Measurements from ENCODE around the gene WNT1.
A peak's percentile ranks its signal among the peaks of the same experiment; 100 is the strongest.

Gene WNT1

GRCh38 chr12:48980389-48980952 is 2.3 kb downstream of the WNT1 start:
- no peak for DNase-seq (ENCODE audit: low read depth in 1 of 2, low spot score in 1 of 2)

DNA sequence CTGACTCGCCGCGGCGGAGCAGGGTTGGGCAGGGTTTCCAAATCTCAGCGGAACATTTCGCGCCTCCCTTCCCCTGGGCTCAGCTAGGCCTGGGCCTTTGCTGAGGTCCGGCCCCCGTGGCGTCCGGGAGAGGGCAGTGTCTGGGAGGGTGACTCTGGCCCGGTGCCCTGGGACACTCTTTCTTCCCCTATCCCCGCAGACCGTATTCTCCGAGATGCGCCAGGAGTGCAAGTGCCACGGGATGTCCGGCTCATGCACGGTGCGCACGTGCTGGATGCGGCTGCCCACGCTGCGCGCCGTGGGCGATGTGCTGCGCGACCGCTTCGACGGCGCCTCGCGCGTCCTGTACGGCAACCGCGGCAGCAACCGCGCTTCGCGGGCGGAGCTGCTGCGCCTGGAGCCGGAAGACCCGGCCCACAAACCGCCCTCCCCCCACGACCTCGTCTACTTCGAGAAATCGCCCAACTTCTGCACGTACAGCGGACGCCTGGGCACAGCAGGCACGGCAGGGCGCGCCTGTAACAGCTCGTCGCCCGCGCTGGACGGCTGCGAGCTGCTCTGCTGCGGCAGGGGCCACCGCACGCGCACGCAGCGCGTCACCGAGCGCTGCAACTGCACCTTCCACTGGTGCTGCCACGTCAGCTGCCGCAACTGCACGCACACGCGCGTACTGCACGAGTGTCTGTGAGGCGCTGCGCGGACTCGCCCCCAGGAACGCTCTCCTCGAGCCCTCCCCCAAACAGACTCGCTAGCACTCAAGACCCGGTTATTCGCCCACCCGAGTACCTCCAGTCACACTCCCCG is 3.0 kb downstream of the WNT1 start:
- DNase-seq (ENCODE audit: low read depth in 1 of 2, low spot score in 1 of 2) = no peak

DNA sequence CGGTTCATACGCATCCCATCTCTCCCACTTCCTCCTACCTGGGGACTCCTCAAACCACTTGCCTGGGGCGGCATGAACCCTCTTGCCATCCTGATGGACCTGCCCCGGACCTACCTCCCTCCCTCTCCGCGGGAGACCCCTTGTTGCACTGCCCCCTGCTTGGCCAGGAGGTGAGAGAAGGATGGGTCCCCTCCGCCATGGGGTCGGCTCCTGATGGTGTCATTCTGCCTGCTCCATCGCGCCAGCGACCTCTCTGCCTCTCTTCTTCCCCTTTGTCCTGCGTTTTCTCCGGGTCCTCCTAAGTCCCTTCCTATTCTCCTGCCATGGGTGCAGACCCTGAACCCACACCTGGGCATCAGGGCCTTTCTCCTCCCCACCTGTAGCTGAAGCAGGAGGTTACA is 3.6 kb downstream of the WNT1 start:
- DNase-seq (ENCODE audit: low read depth in 1 of 2, low spot score in 1 of 2) = no peak

DNA sequence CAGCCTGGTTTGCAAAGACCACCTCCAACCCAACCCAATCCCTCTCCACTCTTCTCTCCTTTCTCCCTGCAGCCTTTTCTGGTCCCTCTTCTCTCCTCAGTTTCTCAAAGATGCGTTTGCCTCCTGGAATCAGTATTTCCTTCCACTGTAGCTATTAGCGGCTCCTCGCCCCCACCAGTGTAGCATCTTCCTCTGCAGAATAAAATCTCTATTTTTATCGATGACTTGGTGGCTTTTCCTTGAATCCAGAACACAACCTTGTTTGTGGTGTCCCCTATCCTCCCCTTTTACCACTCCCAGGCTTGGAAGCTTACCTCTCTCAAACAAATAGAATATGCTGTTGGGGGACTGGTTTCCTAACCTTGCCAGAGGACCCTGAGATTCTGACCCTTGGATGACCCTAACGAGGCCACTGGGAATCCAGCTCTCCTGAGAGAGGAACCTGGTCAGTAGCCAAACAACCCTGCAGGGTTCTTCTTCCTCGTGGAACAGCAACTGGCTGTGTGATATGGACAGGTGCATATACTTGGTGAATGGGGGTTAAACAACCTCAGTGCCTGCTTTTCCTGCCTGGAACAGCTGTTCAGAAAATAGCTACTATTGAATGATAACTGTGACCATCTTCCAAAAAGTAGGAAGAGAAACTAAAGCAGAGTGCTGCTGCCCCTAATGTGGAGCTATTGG is 4.4 kb downstream of the WNT1 start:
- DNase-seq (ENCODE audit: low read depth in 1 of 2, low spot score in 1 of 2) = no peak

- DNase-seq (ENCODE audit: low read depth in 1 of 2, low spot score in 1 of 2) = no peak
Measured at GRCh38 chr12:48985475-48985897, 7.4 kb downstream of the WNT1 start.

DNA sequence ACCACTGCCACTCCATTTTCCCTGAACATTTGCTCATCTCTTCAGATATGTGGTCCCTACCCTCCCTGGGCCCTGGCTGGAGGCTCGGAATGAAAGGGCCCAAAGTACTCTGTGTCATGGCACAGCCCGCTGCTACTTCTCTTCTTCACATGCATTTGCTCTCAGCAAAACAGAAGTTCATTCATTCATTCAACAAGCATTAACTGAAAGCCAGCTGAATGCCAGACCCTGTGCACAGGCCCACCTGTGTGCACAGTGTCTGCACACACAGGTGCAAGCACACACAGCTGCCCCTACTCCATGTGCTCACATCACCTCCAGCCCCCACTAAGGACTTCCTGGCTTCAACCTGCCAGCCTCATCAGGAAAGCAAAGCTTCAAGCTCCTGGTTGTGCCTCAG is 7.8 kb downstream of the WNT1 start:
- DNase-seq (ENCODE audit: low read depth in 1 of 2, low spot score in 1 of 2) = no peak

DNA sequence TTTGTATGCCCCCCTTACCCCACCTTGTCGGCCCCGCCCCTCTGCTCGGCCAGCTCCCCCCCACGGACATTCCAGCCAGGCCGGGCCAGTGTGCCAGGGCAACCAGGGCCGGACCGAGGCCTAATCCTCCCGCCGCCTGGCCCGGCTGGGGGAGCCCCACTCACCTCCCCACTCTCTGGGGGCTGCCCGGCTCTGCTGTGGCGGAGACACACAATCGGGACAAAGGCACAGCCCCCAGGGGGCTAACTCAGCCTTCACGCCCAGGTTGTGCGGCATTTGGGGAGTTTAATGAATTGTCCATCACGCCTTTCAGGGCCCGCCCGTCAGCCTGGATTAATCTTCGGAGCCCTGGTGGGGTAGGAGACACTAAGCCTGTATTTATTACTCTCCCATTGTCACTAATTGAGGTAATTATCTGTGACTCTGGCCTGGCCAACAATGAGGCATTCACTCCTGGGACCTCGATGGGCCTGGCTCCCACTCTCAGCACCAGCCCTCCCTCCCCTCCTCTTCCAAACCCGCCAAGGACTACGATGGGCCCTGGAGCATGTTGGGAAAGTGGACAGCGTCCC is 8.7 kb downstream of the WNT1 start:
- DNase-seq (ENCODE audit: low read depth in 1 of 2, low spot score in 1 of 2) = no peak

DNA sequence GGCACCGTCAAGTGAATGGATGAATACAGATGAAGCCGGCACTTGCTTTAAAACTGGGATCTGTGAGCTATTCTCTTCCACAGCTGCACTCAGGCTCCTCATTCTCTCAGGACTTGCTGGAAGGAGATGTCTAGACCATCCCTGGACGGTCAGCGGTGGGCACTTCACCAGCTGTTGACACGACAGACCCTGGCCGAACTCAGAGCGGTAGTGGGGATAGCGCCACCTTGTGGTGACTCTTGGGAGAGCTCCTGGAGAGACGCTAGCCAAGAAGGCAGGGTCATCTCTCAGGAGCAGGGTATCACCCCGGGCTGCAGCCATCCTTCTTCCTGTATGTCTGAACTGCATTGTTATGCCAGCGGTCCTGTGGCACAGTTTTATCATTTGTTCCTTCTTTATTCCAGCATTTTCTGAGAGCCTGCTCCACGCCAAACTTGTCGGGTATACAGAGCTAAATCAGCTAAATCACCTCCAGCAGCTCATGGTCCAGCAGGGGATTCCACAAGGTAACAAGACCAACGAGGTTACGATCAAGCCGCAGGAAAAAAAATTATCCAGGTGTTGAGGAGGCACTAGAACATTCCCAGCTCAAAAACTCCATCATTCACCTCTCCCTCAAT is 10.0 kb downstream of the WNT1 start:
- peak in 1 of 2 donors; percentile 54 for DNase-seq (ENCODE audit: low read depth in 1 of 2, low spot score in 1 of 2)

DNA sequence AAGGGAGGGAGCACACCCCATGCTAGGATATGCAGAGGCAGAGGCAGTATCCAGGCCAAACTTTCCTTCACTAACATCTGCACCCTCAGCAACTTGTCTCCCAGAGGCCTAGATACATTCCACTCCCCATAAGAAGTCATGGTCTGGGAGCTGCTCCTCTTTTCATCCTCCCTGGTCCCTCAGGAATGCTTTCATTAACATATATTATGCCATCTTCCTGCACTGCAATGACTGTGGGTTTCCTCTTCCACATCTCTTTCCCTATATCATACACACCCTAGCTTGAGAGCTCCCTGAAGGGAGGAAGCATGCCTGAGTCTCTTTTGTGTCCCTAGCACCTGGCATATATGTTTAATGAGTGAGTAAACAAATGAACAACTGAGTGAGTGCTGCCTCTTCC is 12.4 kb downstream of the WNT1 start:
- no peak for DNase-seq (ENCODE audit: low read depth in 1 of 2, low spot score in 1 of 2)

- no peak for DNase-seq (ENCODE audit: low read depth in 1 of 2, low spot score in 1 of 2)
Measured at GRCh38 chr12:48991247-48992050, 13.3 kb downstream of the WNT1 start.

GRCh38 chr12:48993787-48994186 is 15.7 kb downstream of the WNT1 start:
- no peak for DNase-seq (ENCODE audit: low read depth in 1 of 2, low spot score in 1 of 2)

DNA sequence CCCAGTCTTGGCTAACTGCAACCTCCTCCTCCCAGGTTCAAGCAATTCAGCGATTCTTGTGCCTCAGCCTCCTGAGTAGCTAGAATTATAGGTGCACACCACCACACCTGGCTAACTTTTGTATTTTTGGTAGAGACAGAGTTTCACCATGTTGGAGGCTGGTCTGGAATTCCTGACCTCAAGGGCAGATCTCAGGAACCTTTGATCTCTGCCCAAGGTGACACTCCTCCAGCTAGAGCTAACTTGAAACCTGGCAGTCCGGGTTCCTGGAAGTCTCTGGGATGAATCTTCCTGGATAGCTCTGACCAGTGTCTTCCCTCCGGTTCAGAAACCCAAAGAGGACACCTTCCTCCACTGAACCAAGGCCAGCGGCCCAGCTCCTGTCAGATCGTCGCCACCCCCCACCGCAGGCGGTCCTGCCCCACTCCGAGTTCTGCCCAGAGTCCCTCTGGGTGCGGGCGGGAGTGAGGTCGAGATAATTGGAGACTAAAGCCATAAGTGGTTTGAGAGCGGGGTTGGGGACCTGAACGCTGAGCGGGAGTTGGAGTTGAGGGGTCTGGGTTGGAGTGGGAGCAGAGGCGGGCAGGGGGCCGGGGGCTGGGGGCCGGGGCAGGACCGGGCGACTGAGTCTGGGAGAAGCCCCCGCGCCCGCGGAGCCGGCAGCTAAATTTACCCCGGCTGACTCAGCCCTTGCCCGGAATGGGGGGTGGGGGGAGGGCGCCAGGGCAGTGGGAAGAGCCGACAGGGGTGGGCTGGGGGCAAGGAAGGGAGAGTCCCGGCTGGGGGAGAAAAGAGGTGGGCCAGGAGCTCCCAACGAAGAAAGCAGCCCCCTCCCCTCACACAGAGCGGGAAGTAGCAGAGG is 16.3 kb downstream of the WNT1 start:
- DNase-seq (ENCODE audit: low read depth in 1 of 2, low spot score in 1 of 2) = no peak

DNA sequence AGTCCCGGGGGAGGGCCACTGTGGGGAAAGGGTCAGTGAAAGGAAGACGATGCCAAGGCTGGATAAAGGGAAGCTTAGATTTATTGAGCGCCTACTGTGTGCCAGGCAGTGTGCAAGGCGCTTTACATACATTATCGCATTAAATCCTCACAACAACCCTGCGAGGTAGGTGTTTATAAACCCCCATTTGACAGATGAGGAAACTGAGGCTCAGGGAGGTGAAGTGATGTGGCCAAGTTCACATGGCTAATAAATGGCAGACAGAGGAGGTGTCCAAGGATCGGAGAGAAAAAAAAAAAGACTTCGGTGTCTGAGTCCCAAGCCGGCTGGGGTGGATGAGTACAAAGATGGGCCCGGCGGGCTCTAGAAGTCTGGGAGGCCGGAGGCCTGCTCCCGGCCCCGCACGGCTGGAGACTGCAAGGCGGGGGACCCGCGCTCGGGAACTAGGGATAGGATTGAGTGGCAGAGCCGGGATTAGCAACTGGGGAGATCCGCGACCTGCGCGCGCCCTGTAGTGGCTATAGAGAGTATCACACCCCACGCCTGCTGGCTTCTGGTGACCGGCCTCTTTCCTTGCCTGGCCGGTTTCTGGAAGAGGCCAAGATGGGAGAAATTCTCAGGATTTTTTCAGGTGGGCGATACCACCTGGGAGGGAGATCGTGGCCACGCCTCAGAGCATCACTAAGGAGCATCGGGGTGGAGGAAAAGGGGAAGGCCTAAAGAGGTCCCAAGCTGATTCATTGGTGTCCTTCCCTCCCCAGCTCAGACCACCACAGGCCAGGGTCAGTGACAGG is 17.2 kb downstream of the WNT1 start:
- no peak for DNase-seq (ENCODE audit: low read depth in 1 of 2, low spot score in 1 of 2)

DNA sequence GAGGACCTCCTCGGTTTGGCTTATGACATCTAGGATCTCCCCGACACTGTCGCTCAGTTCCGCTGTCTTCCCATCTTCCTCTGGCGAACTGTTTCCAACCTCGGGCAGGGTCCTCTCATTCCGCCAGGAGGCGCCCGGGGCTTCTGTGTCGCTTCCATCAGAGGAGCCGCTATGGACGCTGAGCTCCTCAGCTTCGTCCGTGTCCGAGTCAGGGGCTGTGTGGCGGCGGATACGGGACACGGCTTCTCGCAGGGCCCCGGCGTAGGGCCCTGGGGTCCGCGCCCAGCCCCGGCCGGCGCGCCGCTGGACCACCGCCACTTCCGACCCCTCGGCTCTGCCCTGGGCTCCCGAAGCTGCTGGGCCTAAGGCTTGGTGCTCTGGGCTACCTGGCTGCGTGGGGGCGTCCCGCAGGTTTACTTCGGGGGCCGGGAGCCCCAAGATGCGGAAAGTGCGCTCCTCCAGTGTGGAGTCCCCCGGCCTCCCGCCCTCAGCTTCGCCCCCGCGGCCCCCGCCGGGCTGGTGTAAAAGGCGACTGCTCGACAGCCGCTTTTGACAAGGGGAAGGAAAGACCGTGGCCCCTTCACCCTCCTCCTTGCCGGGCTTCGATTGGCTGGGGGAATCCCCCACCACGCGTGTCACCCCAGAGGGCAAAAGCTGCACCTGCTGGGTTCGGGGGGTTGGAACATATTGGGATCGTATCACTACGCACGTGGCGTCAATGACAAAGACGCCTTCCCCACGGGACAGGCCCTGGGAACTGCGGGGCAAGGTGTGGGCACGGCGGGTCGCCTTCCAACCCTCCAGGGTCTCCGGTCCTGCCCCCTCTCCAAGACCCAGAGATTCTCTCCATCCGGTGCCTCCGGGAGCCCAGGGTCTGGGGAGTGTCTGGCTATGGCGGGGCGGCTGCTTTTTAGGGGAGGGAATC is 18.9 kb downstream of the WNT1 start:
- DNase-seq (ENCODE audit: low read depth in 1 of 2, low spot score in 1 of 2) = peak in 1 of 2 donors; percentile 55

- no peak for DNase-seq (ENCODE audit: low read depth in 1 of 2, low spot score in 1 of 2)
Measured at GRCh38 chr12:48997719-48998496, 19.8 kb downstream of the WNT1 start.

- no peak for DNase-seq (ENCODE audit: low read depth in 1 of 2, low spot score in 1 of 2)
Measured at GRCh38 chr12:48998497-48999353, 20.6 kb downstream of the WNT1 start.

Data from stimulated activated CD4-positive, alpha-beta T cell treated with anti-CD3 and anti-CD28 coated beads, Interleukin-15, amount 100 ng/mL, for 1 hour (primary cell).